HUES6 (cell line): ENCODE results near the gene AGR3.

ENCODE experiments used
- H3K27ac ChIP-seq: 2 replicates; pipeline ENCODE4 v1.7.0; 2013; ENCODE audit warnings: low read depth, mild to moderate bottlenecking, low read length, inconsistent platforms
- H3K27me3 ChIP-seq: 2 replicates; pipeline ENCODE4 v1.6.1; 2013; ENCODE audit warnings: low read length; ENCODE audit not compliant: control insufficient read depth, insufficient read depth
- H3K36me3 ChIP-seq: 2 replicates; pipeline ENCODE4 v1.6.1; 2013; ENCODE audit warnings: low read length; ENCODE audit not compliant: control insufficient read depth, insufficient read depth
- H3K4me1 ChIP-seq: 2 replicates; pipeline ENCODE4 v1.6.1; 2013; ENCODE audit warnings: low read length; ENCODE audit not compliant: control insufficient read depth, insufficient read depth
- H3K4me3 ChIP-seq: 2 replicates; pipeline ENCODE4 v1.5.1; 2013; ENCODE audit warnings: low read depth, low read length
- H3K9ac ChIP-seq: one replicate; pipeline ENCODE4 v1.6.1; 2013; ENCODE audit warnings: mild to moderate bottlenecking, low read length
- H3K9me3 ChIP-seq: 2 replicates; pipeline ENCODE4 v1.6.1; 2013; ENCODE audit warnings: low read depth, low read length; ENCODE audit not compliant: control insufficient read depth, insufficient read depth

Gene AGR3

GRCh38 chr7:16836481-16836880, 45.3 kb downstream of the AGR3 start:
- no peaks in the 10 kb centered on the region for H3K9me3 ChIP-seq
- no peaks in the 10 kb centered on the region for H3K36me3 ChIP-seq
- H3K27me3 ChIP-seq: no peaks in the 10 kb centered on the region
- H3K27ac ChIP-seq: no peak overlapping the region
- H3K4me1 ChIP-seq: no peaks in the 10 kb centered on the region
- no peak overlapping the region for H3K9ac ChIP-seq
- no peak overlapping the region for H3K4me3 ChIP-seq

- Histone ChIP-seq H3K4me1 (no peaks in the 10 kb centered on the region), H3K9ac (no peak overlapping the region), H3K27ac (no peak overlapping the region), H3K4me3 (no peak overlapping the region), H3K27me3 (no peaks in the 10 kb centered on the region), H3K36me3 (no peaks in the 10 kb centered on the region), H3K9me3 (no peaks in the 10 kb centered on the region)
These were observed 48.4 kb downstream of the AGR3 start for GRCh38 chr7:16833373-16833772.

DNA sequence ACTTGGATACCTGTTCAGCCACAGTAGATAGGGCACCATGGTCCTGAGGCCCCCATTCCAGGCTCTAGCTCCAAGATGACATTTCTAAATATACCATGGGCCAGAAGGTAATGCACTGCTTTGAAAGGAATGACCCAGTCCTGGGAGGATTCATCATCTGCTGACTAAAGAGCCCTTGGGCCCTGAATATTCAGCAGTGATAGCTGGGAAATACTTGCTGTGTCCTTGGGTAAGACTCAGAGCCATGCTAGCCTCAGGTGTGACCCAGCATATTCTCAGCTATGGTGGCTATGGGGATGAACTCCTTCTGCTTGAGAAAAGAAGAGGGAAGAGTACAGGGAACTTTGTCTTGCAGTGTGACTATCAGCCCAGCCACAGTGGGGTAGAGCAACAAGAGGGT, 55.7 kb downstream of the AGR3 start:
- Histone ChIP-seq H3K36me3 (no peaks in the 10 kb centered on the region), H3K4me1 (no peaks in the 10 kb centered on the region), H3K9me3 (no peaks in the 10 kb centered on the region), H3K27me3 (no peaks in the 10 kb centered on the region), H3K4me3 (no peak overlapping the region), H3K9ac (no peak overlapping the region), H3K27ac (no peak overlapping the region)

DNA sequence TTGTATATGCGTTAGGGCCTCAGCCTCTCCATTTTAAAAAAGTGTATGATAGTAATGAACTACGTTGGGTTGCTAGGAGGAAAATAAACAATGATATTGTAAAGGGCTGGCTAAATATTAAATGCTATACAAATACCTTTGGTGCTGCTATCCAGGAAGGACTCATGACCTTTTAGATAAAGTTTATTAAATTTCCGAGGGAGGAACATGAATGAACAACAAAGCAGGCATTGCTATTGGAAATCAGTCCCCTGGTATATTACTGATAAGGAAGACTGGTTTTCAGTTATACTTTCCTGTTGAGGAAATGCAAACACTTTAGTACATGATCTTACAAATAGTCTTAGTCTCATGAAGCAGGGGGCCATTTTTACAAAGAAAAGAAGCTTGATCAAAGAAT, 59.8 kb downstream of the AGR3 start:
- H3K9me3 ChIP-seq: peaks cover 4% of the 10 kb centered on the region; the same call in 1 of the 2 replicates
- no peak overlapping the region for H3K9ac ChIP-seq
- no peaks in the 10 kb centered on the region for H3K36me3 ChIP-seq
- H3K4me3 ChIP-seq: no peak overlapping the region
- H3K4me1 ChIP-seq: no peaks in the 10 kb centered on the region
- H3K27me3 ChIP-seq: no peaks in the 10 kb centered on the region
- no peak overlapping the region for H3K27ac ChIP-seq

DNA sequence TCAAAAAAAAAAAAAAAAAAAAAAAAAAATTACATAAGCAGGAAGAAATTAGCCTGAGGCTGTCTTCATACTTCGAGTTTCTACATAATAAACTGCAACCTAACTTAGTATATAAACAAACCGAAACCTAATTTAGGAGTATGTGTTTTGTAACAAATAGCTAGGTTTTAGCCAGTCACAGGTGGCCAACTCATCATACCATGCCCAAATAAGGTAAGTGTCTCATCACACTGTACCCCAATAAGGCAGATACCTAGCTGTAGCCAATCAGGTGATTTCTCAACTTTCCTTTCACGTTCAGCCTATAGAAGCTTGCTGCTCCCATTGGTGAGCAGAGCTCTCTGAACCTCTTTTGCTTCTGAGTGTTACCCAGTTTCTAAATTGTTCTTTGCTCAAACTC, 63.1 kb downstream of the AGR3 start:
- no peaks in the 10 kb centered on the region for H3K27me3 ChIP-seq
- H3K9me3 ChIP-seq: peaks cover 4% of the 10 kb centered on the region; the same call in 1 of the 2 replicates
- H3K36me3 ChIP-seq: no peaks in the 10 kb centered on the region
- H3K4me3 ChIP-seq: no peak overlapping the region
- H3K4me1 ChIP-seq: no peaks in the 10 kb centered on the region
- no peak overlapping the region for H3K27ac ChIP-seq
- no peak overlapping the region for H3K9ac ChIP-seq

DNA sequence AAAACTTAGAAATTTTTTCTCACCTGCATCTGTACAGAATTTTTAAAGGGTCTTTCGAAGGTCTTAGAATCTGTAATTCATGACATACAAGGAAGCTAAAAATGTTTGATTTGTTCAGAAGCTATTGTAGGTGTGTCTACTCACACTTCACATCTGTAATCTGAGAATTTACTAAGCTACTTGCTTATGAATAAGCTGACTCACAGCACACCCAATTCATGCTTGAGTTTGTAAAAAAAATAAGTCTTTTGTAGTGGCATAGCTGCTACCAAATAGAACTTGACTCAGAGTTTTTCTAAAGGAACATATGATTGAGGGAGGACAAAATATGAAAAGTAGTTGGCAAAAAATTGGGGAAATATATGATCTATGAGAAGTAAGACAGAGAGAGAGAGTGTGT, 64.2 kb downstream of the AGR3 start:
- no peaks in the 10 kb centered on the region for H3K36me3 ChIP-seq
- H3K4me3 ChIP-seq: no peak overlapping the region
- H3K27ac ChIP-seq: no peak overlapping the region
- H3K9me3 ChIP-seq: peaks cover 4% of the 10 kb centered on the region; the same call in 1 of the 2 replicates
- no peaks in the 10 kb centered on the region for H3K27me3 ChIP-seq
- H3K9ac ChIP-seq: no peak overlapping the region
- no peaks in the 10 kb centered on the region for H3K4me1 ChIP-seq

GRCh38 chr7:16816824-16817223, 65.0 kb downstream of the AGR3 start:
- Histone ChIP-seq H3K9ac (no peak overlapping the region), H3K27ac (no peak overlapping the region), H3K4me1 (no peaks in the 10 kb centered on the region)

GRCh38 chr7:16815001-16815400, 66.8 kb downstream of the AGR3 start:
- Histone ChIP-seq H3K27me3 (no peaks in the 10 kb centered on the region), H3K9me3 (peaks cover 4% of the 10 kb centered on the region; the same call in 1 of the 2 replicates), H3K36me3 (no peaks in the 10 kb centered on the region), H3K27ac (no peak overlapping the region), H3K9ac (no peak overlapping the region), H3K4me1 (no peaks in the 10 kb centered on the region), H3K4me3 (no peak overlapping the region)

More at GRCh38 chr7:16816824-16817223, 65.0 kb downstream of the AGR3 start:
- H3K9me3 ChIP-seq: peaks cover 4% of the 10 kb centered on the region; the same call in 1 of the 2 replicates
- H3K36me3 ChIP-seq: no peaks in the 10 kb centered on the region
- no peak overlapping the region for H3K4me3 ChIP-seq
- H3K27me3 ChIP-seq: no peaks in the 10 kb centered on the region

GRCh38 chr7:16813232-16813616, 68.6 kb downstream of the AGR3 start:
- no peaks in the 10 kb centered on the region for H3K36me3 ChIP-seq
- no peak overlapping the region for H3K27ac ChIP-seq
- H3K9ac ChIP-seq: no peak overlapping the region
- no peaks in the 10 kb centered on the region for H3K27me3 ChIP-seq
- H3K4me3 ChIP-seq: no peak overlapping the region
- H3K9me3 ChIP-seq: no peaks in the 10 kb centered on the region
- no peaks in the 10 kb centered on the region for H3K4me1 ChIP-seq

DNA sequence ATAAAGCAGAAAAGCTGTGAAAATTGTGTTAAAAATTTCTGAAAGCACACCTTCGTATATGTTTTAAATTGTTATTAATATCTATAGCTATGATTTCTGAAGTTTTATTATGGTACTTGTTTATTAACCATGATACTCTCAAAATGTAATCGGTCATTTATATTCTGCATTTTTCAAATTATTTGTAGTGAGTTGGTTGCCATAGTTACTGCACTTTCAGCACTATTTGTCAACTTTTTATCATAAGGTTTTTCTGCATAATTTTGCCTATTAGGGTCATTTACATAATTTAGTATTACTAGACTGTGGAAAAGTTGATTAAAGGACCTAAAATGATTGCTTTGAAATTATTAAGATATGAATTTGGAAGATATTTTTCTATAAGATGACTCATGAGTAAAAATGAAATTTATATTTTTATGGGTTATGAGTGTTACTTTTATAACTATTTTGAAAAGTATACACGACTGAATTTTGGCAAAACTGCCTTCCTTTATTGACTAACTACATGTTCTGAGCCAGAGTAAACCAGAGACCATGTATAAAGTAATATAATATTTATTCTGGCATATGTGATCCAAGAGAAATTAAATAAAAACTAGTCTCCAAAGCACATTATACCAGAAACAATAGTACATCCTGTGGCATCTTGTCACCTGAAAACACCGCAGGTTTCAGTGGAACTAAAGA, 69.1 kb downstream of the AGR3 start:
- Histone ChIP-seq H3K36me3 (no peaks in the 10 kb centered on the region), H3K4me1 (no peaks in the 10 kb centered on the region), H3K27me3 (no peaks in the 10 kb centered on the region), H3K4me3 (no peak overlapping the region), H3K9ac (no peak overlapping the region), H3K9me3 (no peaks in the 10 kb centered on the region), H3K27ac (no peak overlapping the region)

GRCh38 chr7:16811551-16811950, 70.2 kb downstream of the AGR3 start:
- Histone ChIP-seq H3K9ac (no peak overlapping the region), H3K27ac (no peak overlapping the region)

More at GRCh38 chr7:16811551-16811950, 70.2 kb downstream of the AGR3 start:
- Histone ChIP-seq H3K4me3 (no peak overlapping the region), H3K27me3 (no peaks in the 10 kb centered on the region), H3K9me3 (no peaks in the 10 kb centered on the region), H3K4me1 (no peaks in the 10 kb centered on the region), H3K36me3 (no peaks in the 10 kb centered on the region)
